Activated CD8-positive, alpha-beta memory T cell treated with anti-CD3 and anti-CD28 coated beads, Interleukin-2, amount 50 U/mL, for 24 hours (primary cell): Measurements from ENCODE around the gene PDGFC.

Source experiments
- DNase-seq: peaks from one replicate; pipeline ENCODE4 v3.0.0-alpha.2; 2020; ENCODE audit errors: extremely low read depth

Gene PDGFC

DNA sequence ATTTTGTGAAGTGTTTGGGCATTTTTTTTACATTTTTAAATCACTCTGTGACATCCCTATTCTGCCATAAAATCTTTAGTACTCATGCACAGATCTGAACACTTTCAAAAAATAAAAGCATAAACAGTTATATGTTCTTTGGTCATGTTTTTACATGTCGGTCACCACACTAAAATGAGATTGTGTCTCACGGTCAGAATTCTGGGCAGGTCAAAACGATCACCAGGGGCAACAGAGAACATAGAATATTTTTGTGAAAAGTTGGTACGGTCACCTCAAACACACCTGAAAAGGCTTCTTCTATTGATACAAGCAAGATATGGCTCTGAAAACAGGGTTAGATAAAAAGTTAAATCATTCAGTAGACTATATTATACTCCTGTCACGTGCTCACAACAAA lies 189.1 kb downstream of the PDGFC start:
- no peak for DNase-seq

DNA sequence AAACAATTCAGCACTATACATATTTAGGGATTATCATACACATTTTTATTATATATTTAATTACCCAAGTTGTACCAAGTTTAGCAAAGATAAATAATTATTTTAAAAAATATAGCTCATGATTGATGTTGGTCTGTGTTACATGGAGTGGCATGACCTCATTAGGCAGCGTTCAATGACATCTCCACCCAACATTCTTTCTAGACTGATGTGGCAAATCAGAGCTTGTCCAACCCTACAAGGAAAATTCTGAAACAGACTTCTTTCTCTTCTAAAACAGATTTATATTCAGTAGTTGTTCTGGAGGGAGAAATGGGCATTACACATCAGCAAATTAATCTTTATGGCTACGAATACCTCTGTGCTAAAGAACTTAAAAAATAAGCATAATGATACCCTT lies 189.7 kb downstream of the PDGFC start:
- DNase-seq: no peak

DNA sequence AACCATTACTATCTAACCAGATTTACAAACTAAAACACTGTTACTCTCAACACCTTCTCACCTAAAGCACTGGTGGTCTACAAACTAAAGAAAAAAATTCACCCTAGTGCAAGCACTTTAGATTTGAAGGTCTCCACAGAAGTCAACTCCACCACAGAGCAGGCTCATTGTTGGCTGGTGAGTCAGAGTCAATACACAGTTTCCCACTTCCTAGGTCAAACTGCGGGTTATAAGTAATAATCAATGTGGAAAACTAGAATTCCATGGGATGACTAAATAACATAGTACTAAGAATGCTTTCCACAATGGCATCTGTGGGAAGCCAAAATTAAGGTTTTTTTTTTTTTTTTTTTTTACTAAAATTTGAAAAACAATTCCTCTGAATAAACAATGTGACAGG lies 191.8 kb downstream of the PDGFC start:
- DNase-seq: no peak

DNA sequence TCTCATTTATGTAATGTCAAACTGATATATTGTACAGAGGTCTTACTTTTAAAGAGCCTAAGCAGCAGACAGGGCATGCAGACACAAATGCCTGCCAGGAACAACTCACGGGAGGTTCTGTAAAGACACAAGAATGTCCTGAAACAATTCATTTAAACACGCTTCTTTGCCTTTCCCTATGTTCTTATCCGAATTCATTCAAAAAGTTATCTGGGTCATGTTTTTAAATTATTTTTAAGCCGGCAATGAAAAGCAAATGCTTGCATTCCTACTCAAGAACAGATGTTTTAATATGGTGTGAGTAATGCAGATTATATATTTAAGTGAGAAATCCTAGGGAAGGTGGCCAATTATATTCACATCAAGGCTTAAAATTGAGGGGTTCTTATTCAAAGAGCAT lies 192.6 kb downstream of the PDGFC start:
- DNase-seq: no peak

DNA sequence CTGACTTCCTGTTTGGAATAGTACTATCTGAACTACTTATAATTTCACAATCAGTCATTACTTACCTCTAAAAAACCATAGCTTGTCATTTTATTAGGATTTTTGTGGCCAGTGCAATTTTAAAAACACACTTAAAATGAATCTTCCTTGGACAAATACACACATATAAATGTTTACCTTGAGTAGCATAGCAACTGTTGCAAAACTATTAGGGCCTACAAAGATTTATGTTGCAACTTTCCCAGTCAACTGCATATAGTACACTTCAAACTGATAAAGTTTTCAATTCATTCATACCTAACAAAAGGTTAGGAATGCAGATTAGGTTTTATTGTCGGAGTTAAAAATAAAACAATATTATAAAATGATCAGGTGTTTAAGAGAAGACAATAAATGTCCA lies 193.0 kb downstream of the PDGFC start:
- DNase-seq: no peak

DNA sequence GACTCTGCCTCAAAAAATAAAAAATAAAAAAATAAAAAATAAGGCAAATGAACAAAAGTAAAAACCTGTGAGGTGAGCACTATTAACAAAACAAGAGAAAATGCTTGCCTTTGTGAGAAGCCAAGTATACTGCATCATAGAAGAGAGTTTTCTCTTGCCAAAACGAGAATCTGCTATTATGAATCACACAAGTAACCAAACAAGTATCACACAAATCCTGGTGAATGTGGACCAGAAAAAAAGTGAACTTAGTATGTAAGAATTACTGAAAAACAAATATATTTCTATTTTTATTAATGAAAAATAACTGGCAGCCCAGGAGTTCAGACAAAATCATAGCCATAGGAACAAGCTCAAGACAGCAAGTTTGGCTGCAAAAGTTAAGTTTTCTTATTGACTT lies 193.5 kb downstream of the PDGFC start:
- DNase-seq: no peak

DNA sequence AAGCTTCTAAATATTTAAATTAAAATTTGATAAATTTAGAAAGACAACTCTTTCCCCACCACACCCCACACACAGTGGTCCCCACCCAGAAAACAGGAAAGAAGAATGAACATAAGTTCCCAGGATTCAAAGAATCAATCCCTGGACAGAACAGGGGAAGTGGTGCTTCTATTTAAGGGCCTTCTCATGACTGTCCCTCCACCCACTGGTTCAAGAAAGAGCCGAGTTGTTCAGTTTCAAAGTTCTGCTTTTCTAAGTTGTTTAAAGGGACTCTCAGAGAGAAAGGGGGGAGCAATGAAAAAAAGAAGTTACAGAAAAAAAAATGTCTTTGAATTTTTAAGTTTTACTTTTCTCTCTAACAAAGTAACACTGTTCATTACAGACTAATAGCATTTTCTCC lies 195.8 kb downstream of the PDGFC start:
- DNase-seq: no peak

DNA sequence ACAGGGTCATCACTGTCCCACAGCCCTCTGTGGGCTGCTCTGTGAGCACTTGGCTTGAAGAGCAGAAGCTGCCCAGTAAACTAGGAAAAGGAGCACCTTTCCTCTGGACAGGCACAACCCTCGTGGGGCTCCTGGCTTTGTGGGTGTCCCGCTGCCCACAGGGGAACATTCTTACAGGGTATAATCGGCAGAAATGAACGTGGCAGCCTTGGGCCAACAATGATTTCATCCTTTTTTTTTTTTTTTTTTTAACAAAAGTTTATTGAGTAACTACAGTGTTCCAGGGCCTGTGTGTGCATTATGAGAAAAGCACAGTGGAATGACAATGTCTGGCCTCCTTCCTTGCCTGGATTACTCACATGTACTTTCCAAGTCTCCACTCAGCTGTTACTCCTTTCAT lies 197.2 kb downstream of the PDGFC start:
- no peak for DNase-seq

DNA sequence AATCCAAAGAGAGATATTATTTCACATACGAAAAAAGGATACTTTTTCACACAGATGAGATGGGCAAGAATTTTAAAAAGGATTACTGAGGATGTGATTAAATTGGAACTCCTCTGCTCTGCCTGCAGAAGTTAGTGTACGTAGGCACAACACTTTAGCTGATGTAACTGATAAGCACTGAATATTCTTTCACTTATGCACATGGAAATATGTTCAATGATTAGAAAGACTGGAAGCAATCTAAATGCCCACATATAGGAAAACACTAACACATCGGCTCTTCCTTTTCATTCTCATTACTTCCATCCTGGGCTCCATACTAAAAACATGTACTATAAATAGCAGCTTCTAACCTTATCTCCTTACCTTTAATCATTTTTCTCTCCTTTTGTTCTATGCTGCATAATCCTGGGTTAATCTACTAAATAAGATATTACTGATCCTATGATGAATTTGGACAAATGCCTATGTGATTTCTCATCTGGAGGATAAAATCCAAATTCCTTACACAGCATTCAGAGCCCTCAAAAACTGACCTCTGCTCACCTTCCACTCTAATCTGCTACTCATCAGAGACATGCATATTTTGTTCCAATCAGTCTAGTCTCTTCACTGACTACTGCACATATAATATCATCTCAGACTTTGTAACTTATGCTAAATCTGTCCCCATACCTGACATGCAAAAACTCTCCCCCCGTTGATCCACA lies 197.8 kb downstream of the PDGFC start:
- DNase-seq: no peak

DNA sequence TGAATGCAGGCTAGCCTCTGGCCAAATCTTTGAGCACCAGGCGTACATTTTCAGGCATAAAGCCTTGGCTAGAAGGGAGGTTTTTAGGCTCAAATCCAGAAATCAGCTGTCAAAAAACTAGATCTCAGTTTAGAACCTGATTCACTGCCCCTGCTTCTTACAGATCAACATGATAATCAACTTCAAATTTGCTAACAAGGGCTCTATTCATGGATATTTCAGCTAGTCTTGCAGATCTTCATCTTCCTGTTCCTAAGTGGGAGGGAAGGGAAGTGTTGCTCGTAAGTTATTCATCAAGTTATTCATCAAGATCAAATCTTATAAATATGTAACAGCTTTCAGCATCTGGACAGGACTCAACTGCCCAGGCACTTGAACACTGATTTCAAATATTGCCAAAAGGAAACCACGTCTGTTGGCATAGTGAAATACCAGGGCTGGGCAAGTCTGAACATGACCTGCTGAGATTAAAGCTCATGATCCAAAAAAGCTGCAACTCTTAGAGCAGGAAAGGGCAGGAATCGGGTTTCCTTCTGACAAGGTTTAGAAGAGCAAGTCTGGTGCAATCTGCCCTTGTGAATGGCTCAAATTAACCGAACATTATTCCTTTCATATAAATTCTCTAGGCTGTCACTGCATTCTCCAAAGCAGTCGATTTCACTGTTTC lies 200.3 kb downstream of the PDGFC start:
- no peak for DNase-seq

DNA sequence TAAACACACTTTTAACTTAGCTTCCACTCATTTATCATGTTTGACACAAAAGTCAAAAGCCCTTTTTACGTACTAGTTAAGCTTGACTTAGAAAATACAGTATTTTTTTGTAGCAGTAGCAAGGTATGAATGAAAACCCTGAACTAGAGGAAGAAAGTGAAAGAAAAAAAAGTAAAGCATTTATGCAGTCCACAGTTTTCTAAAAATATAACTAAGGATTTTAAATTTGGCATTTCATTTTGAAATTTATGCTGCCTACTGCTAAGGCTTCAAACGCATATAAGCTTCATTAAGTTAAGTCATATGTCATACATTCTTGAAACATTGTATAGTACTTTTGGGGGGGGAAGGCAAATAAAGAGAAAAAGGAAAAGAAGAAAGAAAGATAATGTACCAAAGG lies 201.5 kb downstream of the PDGFC start:
- DNase-seq: no peak

DNA sequence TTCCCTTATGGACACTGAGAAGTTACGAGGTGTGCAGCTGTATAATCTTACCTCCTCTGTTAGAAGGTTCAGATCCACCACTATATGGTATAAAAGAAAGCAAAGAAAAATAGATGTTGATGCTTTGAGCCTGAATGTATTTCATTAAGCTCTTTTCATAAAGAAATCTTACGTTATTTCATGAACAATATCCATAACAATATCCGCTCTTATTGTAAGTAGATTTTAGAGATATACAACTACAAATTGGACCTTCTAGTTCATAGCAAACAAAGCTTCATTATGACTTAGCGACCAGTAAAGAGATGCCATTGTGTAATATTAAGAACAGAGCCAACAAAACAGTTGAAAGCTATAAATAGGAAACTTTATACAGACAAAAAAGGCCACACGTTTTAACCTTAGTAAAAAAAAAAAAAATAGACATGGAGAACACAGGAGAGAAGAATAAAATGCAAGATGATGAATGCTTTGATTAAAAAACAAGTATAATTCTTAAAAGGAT lies 203.6 kb downstream of the PDGFC start:
- DNase-seq: no peak

DNA sequence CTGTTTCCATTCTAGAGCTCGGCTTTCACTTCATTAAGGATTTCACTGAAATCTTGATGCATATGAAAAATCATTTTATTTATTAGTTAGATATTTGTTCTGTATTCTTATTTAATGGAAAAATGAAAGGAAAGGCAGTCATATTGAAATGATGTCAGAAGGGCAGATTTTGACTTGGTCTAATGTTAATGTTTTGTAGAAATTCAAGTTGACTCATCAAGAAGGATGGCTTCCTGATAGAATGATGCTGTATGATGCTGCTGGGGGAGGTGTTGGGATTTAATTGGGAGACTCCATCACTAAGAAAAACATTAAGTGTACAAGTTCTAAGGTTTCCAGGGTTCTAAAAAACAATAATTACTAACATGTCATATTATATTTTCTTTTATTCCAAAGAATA lies 204.8 kb downstream of the PDGFC start:
- no peak for DNase-seq

DNA sequence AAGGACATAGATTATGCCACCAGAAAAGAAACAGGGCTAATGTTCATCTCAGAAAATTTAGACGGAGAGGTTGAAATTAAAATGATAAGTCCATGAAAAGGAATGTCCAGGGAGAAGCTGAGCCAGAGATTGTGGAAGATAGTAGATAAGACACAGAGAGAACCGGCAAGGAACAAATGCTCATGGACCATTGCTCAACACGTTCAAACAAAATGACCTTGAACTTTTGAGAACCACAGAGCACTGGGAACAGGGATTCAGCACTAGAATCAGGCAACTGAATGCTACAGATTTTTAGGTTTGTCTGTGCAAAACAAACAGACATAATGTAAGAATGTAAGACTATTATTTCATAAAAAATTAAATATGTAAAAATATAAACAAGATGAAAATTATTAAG lies 206.3 kb downstream of the PDGFC start:
- DNase-seq: no peak

DNA sequence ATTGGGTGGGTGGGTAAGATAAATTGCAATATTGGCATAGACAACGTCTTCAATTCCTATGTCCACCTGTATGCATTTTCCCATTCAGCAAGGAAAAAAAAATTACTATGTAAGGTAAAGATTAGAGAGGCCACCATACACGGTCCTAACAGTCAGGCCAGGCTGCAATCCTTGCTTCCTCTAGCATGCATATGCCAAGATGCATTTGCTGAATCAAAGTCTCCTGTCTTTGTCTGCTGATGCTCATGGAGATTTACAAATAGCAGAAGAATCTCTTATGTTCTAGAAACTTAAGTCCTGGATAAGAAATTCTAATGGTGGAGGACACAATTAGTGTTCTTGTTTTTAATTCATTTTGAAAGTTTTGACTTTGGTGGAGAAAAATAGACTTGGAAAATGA lies 206.8 kb downstream of the PDGFC start:
- DNase-seq: no peak

DNA sequence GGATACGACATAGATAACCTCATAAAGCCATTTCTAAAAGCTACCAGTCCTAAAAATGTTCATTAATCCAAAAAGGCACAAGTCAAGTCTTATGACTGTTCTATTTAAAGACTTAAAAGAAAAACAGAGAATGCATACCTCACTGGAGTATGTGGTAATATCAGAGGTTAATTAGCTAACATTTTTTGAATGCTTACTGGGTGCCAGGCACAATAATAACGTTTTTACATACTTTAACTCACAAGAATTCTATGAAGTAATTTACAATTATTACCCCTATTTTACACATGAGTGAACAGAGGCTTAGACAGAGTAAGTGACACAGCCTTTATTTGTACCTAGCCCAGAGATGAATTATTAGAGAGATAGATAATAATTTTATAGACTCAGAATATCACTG lies 207.5 kb downstream of the PDGFC start:
- DNase-seq: no peak

DNA sequence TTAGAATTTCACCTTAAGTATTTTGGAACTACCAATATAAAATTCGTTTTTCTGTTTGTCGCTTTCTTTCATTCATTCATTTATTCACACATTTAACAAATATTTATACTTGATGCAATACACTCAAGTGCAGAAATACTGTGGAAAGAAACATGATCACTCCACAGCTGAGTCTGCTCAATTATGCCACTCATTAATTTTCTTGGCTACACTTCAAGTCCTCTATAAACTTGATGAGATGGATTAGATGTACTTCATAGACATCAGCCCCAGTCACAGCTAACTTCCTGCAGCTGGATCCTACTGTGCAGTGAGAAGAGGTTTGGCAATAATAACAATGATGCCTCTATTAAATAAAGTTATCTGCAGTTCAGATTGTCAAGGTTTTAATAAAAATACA lies 208.1 kb downstream of the PDGFC start:
- DNase-seq: no peak

DNA sequence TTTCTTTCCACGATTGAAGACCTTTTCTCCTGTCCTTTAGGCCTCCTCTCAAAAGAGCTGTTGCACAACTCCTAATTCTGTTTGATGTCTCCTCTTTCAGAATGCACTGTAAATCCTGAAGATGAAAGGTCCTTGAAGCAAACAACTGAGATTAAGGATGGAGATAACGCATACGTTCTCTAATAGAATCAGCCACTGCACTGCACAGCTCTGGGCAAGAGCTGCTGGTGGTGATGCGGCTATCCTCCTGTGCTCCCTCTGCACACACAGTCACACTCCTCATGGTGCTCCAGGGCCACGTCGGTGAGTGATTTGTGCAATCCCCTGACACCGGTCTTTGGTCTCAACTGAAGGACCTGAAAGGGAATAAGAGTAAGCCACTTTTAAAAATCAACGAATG lies 208.7 kb downstream of the PDGFC start:
- DNase-seq: no peak

DNA sequence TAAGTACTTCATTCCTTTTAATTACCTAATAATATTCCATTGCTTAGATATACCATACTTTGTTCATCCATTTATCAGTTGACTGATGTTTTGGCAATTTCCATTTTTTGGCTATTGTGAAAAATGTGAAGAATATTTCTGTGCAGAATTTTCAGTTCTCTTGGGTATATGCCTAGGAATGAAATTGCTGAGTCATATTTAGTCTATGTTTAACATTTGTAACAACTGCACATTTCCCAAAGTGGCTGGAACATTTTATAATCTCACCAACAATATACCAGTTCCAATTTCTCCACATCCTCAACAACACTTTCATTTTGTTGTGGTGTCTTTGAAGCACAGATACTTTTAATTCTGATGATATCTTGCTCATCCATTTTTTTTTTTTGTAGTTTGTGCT lies 215.5 kb downstream of the PDGFC start:
- DNase-seq: no peak

DNA sequence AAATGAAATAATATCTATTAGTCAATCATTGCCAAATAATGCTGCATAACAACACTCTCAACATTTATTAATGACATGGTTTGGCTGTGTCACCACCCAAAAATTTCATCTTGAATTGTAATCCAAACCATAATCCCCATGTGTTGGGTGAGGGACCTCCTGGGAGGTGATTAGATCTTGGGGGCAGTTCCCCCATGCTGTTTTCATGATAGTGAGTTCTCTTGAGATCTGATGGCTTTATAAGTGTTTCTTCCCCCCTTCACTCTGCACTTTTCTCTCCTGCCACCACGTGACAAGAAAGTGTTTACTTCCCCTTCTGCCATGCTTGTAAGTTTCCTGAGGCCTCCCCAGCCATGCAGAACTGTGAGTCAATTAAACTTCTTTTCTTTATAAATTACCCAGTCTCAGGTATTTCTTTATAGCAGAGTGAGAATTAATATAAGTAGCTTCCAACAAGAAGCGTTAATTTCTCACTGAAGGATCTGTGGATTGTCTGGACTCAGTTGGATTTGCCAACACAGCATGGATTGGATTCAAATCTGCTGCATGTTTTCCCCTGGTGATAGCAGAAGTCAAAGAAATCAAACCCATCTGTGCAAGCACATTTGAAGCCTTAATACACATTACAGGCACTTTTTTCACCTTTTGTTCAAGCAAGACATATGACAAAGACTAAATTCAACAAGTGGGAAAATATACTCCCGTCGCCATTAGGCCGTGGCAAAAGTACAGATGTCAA lies 216.6 kb downstream of the PDGFC start:
- DNase-seq: no peak

DNA sequence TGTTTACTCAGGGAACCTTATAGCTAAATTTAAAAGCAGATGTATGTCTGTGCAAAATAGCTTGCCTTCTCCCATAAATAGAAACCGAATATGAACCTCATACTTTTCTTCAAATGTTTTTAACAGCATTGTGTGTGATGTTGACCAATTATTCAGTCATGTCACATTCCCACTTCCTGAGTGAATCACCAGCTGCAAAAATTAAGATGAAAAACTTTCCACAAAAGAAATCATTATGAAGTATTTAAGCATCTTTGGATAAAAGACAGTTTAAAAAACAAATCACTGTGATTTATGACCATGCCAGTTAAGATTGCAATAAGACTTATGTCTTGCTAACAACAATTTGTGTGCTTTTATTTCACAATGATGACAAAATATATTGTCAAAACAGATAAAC lies 220.1 kb downstream of the PDGFC start:
- no peak for DNase-seq

DNA sequence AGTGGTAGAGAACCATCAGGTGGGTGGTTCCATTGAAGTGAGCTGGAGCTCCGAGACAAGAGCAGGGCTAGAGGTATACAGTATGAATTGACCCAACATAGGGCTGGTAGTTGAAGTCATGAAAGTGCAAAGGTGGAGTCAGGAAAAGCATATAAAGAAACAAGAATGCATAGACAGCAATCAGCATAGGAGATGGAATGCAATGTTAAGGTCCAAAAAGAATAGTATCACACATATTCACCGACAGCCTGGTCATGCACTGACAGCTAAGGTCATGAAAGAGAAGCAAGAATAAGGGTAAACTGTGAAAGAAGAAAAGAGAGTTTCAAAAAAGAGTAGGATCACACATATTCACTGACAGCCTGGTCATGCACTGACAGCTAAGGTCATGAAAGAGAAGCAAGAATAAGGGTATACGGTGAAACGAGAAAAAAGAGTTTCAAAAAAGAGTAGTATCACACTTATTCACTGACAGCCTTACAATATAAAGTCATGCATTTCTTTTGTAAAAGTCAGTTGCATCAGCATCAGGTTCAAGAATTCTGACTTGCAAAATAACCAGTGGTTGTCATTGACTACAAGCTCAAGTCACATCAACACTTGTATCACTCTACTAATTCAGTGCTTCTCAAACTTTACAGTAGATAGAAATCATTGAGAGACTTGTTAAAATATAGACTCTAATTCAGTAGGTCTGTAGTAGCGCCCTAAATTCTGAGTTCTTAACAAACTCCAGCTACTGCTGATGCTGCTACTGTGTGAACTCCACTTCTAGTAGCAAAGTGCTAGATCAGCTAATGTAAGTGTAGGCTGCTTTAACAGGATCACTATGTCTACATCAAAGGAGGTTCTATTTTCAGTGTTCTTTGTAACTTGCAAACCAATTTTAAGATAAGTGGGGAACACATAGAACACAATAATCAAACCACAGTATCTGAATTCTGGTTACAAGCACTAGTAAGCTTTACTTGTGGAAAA lies 221.9 kb downstream of the PDGFC start:
- DNase-seq: no peak
